ENCODE data around the gene MAPK8IP2. TPM values are rescaled to one million over a fixed set of nuclear protein-coding genes. Genes with fewer than 3 reads are reported as not detected.
A peak's percentile ranks its signal among the peaks of the same experiment; 100 is the strongest.

Gene MAPK8IP2
- total and polyA plus RNA-seq, 2 donors (not counting 1 experiment from before 2014, with no cell fraction given) = 0.10 to 0.17 TPM

- peaks cover 2% of the 10 kb centered on the region for H3K36me3 ChIP-seq (ENCODE audit: control insufficient read depth, insufficient read depth, low read length)
- TF ChIP-seq CTCF (conservative IDR thresholded peaks at IDR 0.05 in 1 of 2, IDR thresholded peaks at IDR 0.05 in 1 of 2; ENCODE audit: low read depth in 1 of 2, low read length in 2 of 2) (peak in 1 of 2 donors; percentile 4), EZH2 (IDR thresholded peaks at IDR 0.05; ENCODE audit: low read length, missing control alignments) (no peak)
- no peak overlapping the region for H3K27ac ChIP-seq (ENCODE audit: insufficient read depth, low read length)
- H3K4me3 ChIP-seq (replicated peaks in 1 of 4; ENCODE audit: control extremely low read depth in 1 of 4, insufficient read depth in 1 of 4, low read depth in 3 of 4, low read length in 4 of 4) = no peak overlapping the region
- no peak for DNase-seq (ENCODE audit: low read depth in 2 of 2)
- no peak overlapping the region for H3K9ac ChIP-seq (ENCODE audit: insufficient read depth, low read length)
- H3K4me1 ChIP-seq (ENCODE audit: control insufficient read depth, extremely low read depth, insufficient read depth, low read length) = peaks cover 9% of the 10 kb centered on the region
- H2AFZ ChIP-seq (ENCODE audit: low read length) = no peak overlapping the region
- peaks cover 4% of the 10 kb centered on the region for H3K27me3 ChIP-seq (ENCODE audit: control insufficient read depth, insufficient read depth, low read length)
- no peaks in the 10 kb centered on the region for H3K79me2 ChIP-seq (ENCODE audit: control insufficient read depth, insufficient read depth, low read length)
- H4K20me1 ChIP-seq (ENCODE audit: control insufficient read depth, extremely low read depth, insufficient read depth, low read length) = no peaks in the 10 kb centered on the region
- no peak overlapping the region for H3K4me2 ChIP-seq (ENCODE audit: extremely low read depth, insufficient read depth, low read length)
- no peaks in the 10 kb centered on the region for H3K9me3 ChIP-seq (ENCODE audit: control insufficient read depth, insufficient read depth, low read depth, low read length)
These were observed 25.1 kb downstream of the MAPK8IP2 start for GRCh38 chr22:50625568-50626313.

GRCh38 chr22:50626314-50626849 is 25.8 kb downstream of the MAPK8IP2 start:
- H3K36me3 ChIP-seq (ENCODE audit: control insufficient read depth, insufficient read depth, low read length) = peaks cover 2% of the 10 kb centered on the region
- H3K27me3 ChIP-seq (ENCODE audit: control insufficient read depth, insufficient read depth, low read length) = peaks cover 4% of the 10 kb centered on the region
- H3K9ac ChIP-seq (ENCODE audit: insufficient read depth, low read length) = no peak overlapping the region
- TF ChIP-seq EZH2 (IDR thresholded peaks at IDR 0.05; ENCODE audit: low read length, missing control alignments) (no peak), CTCF (conservative IDR thresholded peaks at IDR 0.05 in 1 of 2, IDR thresholded peaks at IDR 0.05 in 1 of 2; ENCODE audit: low read depth in 1 of 2, low read length in 2 of 2) (no peak)
- H3K79me2 ChIP-seq (ENCODE audit: control insufficient read depth, insufficient read depth, low read length) = no peaks in the 10 kb centered on the region
- H3K4me2 ChIP-seq (ENCODE audit: extremely low read depth, insufficient read depth, low read length) = no peak overlapping the region
- H3K4me3 ChIP-seq (replicated peaks in 1 of 4; ENCODE audit: control extremely low read depth in 1 of 4, insufficient read depth in 1 of 4, low read depth in 3 of 4, low read length in 4 of 4) = no peak overlapping the region
- no peak for DNase-seq (ENCODE audit: low read depth in 2 of 2)
- no peak overlapping the region for H2AFZ ChIP-seq (ENCODE audit: low read length)
- H3K9me3 ChIP-seq (ENCODE audit: control insufficient read depth, insufficient read depth, low read depth, low read length) = no peaks in the 10 kb centered on the region
- H3K27ac ChIP-seq (ENCODE audit: insufficient read depth, low read length) = no peak overlapping the region
- H4K20me1 ChIP-seq (ENCODE audit: control insufficient read depth, extremely low read depth, insufficient read depth, low read length) = no peaks in the 10 kb centered on the region
- peaks cover 6% of the 10 kb centered on the region for H3K4me1 ChIP-seq (ENCODE audit: control insufficient read depth, extremely low read depth, insufficient read depth, low read length)

- Histone ChIP-seq H4K20me1 (ENCODE audit: control insufficient read depth, extremely low read depth, insufficient read depth, low read length) (no peaks in the 10 kb centered on the region), H3K4me2 (ENCODE audit: extremely low read depth, insufficient read depth, low read length) (peak overlapping the region; percentile 83), H3K4me3 (replicated peaks in 1 of 4; ENCODE audit: control extremely low read depth in 1 of 4, insufficient read depth in 1 of 4, low read depth in 3 of 4, low read length in 4 of 4) (peak overlapping the region; percentile 61 to 73 (median 68)), H3K27me3 (ENCODE audit: control insufficient read depth, insufficient read depth, low read length) (peaks cover 4% of the 10 kb centered on the region), H3K9me3 (ENCODE audit: control insufficient read depth, insufficient read depth, low read depth, low read length) (no peaks in the 10 kb centered on the region), H3K79me2 (ENCODE audit: control insufficient read depth, insufficient read depth, low read length) (no peaks in the 10 kb centered on the region), H3K4me1 (ENCODE audit: control insufficient read depth, extremely low read depth, insufficient read depth, low read length) (peaks cover 6% of the 10 kb centered on the region), H3K9ac (ENCODE audit: insufficient read depth, low read length) (peak overlapping the region; percentile 48), H3K36me3 (ENCODE audit: control insufficient read depth, insufficient read depth, low read length) (peaks cover 2% of the 10 kb centered on the region), H3K27ac (ENCODE audit: insufficient read depth, low read length) (no peak overlapping the region), H2AFZ (ENCODE audit: low read length) (no peak overlapping the region)
- TF ChIP-seq CTCF (conservative IDR thresholded peaks at IDR 0.05 in 1 of 2, IDR thresholded peaks at IDR 0.05 in 1 of 2; ENCODE audit: low read depth in 1 of 2, low read length in 2 of 2) (no peak), EZH2 (IDR thresholded peaks at IDR 0.05; ENCODE audit: low read length, missing control alignments) (no peak)
- no peak for DNase-seq (ENCODE audit: low read depth in 2 of 2)
These were observed 26.5 kb downstream of the MAPK8IP2 start for GRCh38 chr22:50626850-50627641.
